ENCODE results near the gene CACNA1S.

CACNA1S gene

DNA sequence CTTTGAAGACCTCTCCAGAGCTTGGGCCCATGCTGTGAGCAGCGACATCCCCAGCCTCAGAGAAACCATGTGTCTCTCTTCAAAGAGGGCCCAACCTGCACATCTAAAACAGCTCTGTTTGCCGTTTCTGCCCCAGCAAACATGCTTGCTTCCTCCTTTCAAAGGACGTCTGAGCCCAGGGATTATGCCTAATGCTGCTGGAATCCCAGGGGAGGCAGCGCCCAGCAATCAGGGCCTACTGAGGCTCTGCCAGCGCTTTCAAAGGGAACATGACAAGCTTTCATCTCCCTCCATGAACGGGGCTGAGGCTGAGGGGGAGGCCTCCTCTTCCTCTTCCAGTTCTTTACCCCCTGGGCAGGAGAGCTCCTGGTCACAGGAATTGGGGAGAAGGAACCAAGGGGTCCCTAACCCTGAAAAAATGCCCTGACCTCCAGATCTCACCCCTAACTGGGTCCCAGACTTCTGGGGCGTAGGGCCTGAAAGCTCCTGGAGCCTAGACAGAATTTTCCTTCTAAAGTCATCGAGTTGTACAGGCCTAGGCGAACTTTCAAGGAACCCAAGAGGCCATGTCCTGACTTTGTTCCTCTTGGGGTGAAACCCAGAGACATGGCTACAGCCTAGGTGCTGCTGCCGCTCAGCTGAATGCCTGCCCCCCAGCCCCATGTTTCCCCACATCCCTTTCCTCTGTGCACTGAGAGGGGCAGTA, 28.2 kb upstream of the CACNA1S start:
- no peak for DNase-seq (ENCODE audit: low read depth)
- TF ChIP-seq, protein P1, sequence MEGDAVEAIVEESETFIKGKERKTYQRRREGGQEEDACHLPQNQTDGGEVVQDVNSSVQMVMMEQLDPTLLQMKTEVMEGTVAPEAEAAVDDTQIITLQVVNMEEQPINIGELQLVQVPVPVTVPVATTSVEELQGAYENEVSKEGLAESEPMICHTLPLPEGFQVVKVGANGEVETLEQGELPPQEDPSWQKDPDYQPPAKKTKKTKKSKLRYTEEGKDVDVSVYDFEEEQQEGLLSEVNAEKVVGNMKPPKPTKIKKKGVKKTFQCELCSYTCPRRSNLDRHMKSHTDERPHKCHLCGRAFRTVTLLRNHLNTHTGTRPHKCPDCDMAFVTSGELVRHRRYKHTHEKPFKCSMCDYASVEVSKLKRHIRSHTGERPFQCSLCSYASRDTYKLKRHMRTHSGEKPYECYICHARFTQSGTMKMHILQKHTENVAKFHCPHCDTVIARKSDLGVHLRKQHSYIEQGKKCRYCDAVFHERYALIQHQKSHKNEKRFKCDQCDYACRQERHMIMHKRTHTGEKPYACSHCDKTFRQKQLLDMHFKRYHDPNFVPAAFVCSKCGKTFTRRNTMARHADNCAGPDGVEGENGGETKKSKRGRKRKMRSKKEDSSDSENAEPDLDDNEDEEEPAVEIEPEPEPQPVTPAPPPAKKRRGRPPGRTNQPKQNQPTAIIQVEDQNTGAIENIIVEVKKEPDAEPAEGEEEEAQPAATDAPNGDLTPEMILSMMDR (IDR thresholded peaks at IDR 0.05; ENCODE audit: low read depth, low read length, missing control alignments), result no peak
- no peak overlapping the region for H3K4me3 ChIP-seq (ENCODE audit: low read depth, low read length)

DNA sequence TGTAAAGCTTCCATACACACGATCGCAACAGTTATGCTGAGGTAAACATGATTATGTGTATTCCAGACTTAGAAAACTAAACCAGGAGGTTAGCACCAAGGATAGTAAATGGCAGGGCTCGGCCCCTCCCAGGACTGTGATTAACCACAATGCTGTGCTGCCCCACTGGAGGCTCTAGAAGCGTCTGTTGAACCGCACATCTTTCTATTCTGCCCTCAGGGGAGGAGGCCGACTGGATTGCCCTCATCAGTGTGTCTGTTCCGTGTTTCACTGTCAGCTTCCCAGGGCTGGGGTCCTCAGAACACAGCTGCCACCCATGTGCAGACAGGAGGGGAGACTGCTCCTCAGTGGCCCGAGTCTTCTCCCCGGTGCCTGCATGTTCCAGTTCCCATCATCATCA, 27.5 kb upstream of the CACNA1S start:
- no peak for DNase-seq (ENCODE audit: low read depth)
- no peak overlapping the region for H3K4me3 ChIP-seq (ENCODE audit: low read depth, low read length)
- TF ChIP-seq, protein P1 (IDR thresholded peaks at IDR 0.05; ENCODE audit: low read depth, low read length, missing control alignments), result no peak

DNA sequence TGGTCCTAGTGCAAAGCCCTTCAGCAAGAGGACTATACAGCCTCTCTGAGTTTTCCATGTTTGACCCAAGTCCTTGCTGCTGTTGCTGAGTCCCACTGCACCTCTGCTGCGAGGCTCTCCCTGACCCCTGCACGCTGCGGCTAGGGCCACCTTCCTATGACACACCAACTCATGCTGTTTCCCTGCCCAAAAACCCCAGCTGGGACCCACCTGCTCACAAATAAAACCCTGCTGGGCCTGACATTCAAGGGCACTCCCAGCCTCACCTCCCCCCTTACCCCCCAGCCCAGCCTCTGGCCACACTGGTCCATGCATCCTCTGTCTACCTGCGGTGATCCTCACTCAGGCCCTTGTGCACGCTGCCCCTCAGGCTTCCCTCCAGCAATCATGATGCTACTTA, 27.1 kb upstream of the CACNA1S start:
- no peak for DNase-seq (ENCODE audit: low read depth)
- TF ChIP-seq, protein P1 (IDR thresholded peaks at IDR 0.05; ENCODE audit: low read depth, low read length, missing control alignments), result no peak
- H3K4me3 ChIP-seq (ENCODE audit: low read depth, low read length), result no peak overlapping the region

DNA sequence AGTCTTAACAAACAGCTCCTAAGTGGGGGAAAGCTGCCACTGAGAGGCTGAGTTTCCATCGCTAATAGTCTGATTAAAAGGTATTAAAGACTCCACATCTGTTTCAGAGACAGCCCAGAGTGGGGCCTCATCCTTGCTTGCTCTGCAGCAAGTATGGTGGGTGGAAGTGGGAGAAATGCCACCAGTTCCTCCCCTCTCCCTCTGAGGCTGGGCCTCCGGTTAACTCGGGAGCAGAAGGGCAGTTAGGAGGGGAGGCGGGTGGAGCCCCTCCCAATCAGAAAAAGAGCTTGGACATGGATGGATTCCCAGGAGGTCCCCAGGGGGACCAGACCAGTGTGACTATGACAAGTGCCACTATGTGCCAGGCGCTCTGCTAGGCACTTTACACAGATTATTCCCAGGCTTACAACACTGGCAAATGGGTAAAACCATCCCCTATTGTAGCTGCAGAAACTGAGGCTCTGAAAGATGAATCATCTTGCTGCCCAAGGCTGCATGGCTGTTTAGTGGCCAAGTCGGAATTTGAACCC, 26.1 kb upstream of the CACNA1S start:
- no peak overlapping the region for H3K4me3 ChIP-seq (ENCODE audit: low read depth, low read length)
- no peak for DNase-seq (ENCODE audit: low read depth)
- TF ChIP-seq, protein P1 (IDR thresholded peaks at IDR 0.05; ENCODE audit: low read depth, low read length, missing control alignments), result no peak

DNA sequence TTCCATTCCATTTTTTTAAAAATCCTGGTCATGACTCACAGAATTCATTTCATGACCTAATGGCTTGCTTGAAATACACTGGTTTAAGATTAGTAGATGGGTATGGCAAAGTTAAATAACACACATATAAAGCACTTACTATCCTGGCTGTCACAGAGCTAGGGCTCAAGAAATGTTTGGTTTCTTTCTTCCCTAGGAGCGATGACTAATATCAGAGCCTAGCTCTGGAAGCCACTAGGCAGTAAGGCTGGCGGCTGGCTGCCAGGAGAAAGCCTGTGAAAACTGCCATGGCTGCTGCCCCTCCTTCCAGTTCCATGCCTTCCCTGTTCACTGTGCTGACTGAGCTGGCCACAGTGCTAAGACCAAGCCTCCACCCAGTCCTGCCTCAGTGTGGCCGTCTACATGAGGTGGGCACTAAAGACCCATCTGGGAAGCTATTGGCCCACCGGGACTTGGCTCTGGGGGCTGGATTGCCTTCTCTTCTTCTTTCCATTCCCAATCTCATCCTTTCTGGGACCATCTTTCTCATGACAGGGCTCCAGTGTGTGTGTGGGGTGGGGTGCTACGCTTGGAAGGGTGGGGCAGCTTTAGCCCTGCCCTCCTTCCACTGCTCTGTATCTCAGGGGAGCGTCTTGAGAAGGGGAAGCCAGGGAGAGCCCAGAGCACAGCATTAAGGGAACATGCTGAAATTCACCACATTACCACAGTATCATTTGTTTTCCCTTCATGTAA, 25.5 kb upstream of the CACNA1S start:
- H3K4me3 ChIP-seq (ENCODE audit: low read depth, low read length), result no peak overlapping the region
- TF ChIP-seq, protein P1 (IDR thresholded peaks at IDR 0.05; ENCODE audit: low read depth, low read length, missing control alignments), result no peak

DNA sequence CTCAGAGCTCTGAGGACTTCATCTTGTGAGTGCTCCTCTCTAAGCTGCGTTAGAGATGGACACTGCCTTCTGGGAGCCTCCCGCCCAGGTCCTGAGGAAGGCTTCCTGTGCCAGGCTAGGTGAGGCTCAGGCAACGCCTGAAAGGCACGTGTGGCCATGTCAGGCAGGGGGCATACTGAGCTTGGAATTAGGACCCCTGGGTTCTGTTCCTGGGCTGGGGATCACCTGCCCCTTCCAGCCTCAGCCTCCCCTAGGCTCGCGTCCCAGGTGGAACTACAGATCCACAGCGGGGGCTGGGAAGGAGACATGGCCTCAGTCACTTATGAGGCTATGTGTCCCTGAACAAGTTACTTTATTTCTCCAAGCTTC, 24.8 kb upstream of the CACNA1S start:
- DNase-seq (ENCODE audit: low read depth), result no peak
- H3K4me3 ChIP-seq (ENCODE audit: low read depth, low read length), result no peak overlapping the region
- TF ChIP-seq, protein P1 (IDR thresholded peaks at IDR 0.05; ENCODE audit: low read depth, low read length, missing control alignments), result no peak

More for the DNA sequence above, 25.5 kb upstream of the CACNA1S start:
- DNase-seq (ENCODE audit: low read depth), result no peak

All from GM12864 (cell line).